Trophoblast cell (in vitro differentiated cells and primary cell): ENCODE measurements around the gene CD37.
A peak's percentile ranks its signal among the peaks of the same experiment; 100 is the strongest.
"Not testable (repeated sequence)": the region's sequence is repeated elsewhere in the genome, so short reads cannot be mapped to it uniquely, and the experiment has no call there.

Source experiments
- DNase-seq, 2 donors: peaks; one replicate each; pipeline ENCODE4 v3.0.0-alpha.2; 2016
- H2AFZ ChIP-seq: 2 replicates; pipeline ENCODE4 v1.6.1; 2013; ENCODE audit warnings: low read length, moderate library complexity, mild to moderate bottlenecking; ENCODE audit not compliant: insufficient read depth, poor library complexity
- H2AK5ac ChIP-seq: 2 replicates; pipeline ENCODE4 v1.6.1; 2013; ENCODE audit warnings: mild to moderate bottlenecking, low read length
- H2BK120ac ChIP-seq: 2 replicates; pipeline ENCODE4 v1.6.1; 2013; ENCODE audit warnings: low read length, mild to moderate bottlenecking, moderate library complexity; ENCODE audit not compliant: insufficient read depth, poor library complexity
- H2BK12ac ChIP-seq: 2 replicates; pipeline ENCODE4 v1.6.1; 2013; ENCODE audit warnings: mild to moderate bottlenecking, low read length, moderate library complexity
- H2BK5ac ChIP-seq: 2 replicates; pipeline ENCODE4 v1.6.1; 2013; ENCODE audit warnings: low read length, low read depth, moderate library complexity, mild to moderate bottlenecking; ENCODE audit not compliant: poor library complexity
- H3K14ac ChIP-seq: 2 replicates; pipeline ENCODE4 v1.6.1; 2013; ENCODE audit warnings: mild to moderate bottlenecking, low read length
- H3K18ac ChIP-seq: 2 replicates; pipeline ENCODE4 v1.6.1; 2013; ENCODE audit warnings: mild to moderate bottlenecking, low read length
- H3K23ac ChIP-seq: 2 replicates; pipeline ENCODE4 v1.6.1; 2013; ENCODE audit warnings: low read length
- H3K27ac ChIP-seq: 2 replicates; pipeline ENCODE4 v1.5.1; 2013; ENCODE audit warnings: low read depth, mild to moderate bottlenecking, inconsistent platforms, low read length, moderate library complexity
- H3K27me3 ChIP-seq: 2 replicates; pipeline ENCODE4 v1.6.1; 2013; ENCODE audit warnings: inconsistent platforms, mild to moderate bottlenecking, low read length, moderate library complexity; ENCODE audit not compliant: insufficient read depth
- H3K36me3 ChIP-seq, 2 experiments: 1 replicate in 1 of 2; 2 replicates in 1 of 2; pipeline ENCODE4 v1.6.1; 2013; ENCODE audit warnings: low read length in 2 of 2, mild to moderate bottlenecking in 2 of 2, moderate library complexity in 1 of 2; ENCODE audit not compliant: insufficient read depth in 2 of 2, control insufficient read depth in 1 of 2
- H3K4ac ChIP-seq: 2 replicates; pipeline ENCODE4 v1.6.1; 2013; ENCODE audit warnings: low read depth, mild to moderate bottlenecking, low read length, moderate library complexity
- H3K4me1 ChIP-seq, 2 experiments: 1 replicate in 1 of 2; 2 replicates in 1 of 2; pipeline ENCODE4 v1.6.1; 2013; ENCODE audit warnings: low read length in 2 of 2, mild to moderate bottlenecking in 2 of 2, moderate library complexity in 1 of 2; ENCODE audit not compliant: insufficient read depth in 2 of 2, control insufficient read depth in 1 of 2
- H3K4me2 ChIP-seq: 2 replicates; pipeline ENCODE4 v1.6.1; 2013; ENCODE audit warnings: inconsistent platforms, mild to moderate bottlenecking, low read length, moderate library complexity
- H3K4me3 ChIP-seq: 2 replicates; pipeline ENCODE4 v1.5.1; 2013; ENCODE audit warnings: mild to moderate bottlenecking, low read depth, low read length, inconsistent platforms
- H3K79me1 ChIP-seq: one replicate; pipeline ENCODE4 v1.6.1; 2013; ENCODE audit warnings: low read length
- H3K79me2 ChIP-seq: 2 replicates; pipeline ENCODE4 v1.6.1; 2013; ENCODE audit warnings: low read length, mild to moderate bottlenecking; ENCODE audit not compliant: control insufficient read depth, insufficient read depth, poor library complexity
- H3K9ac ChIP-seq: 2 replicates; pipeline ENCODE4 v1.6.1; 2013; ENCODE audit warnings: mild to moderate bottlenecking, low read length
- H3K9me3 ChIP-seq: 2 replicates; pipeline ENCODE4 v1.6.1; 2013; ENCODE audit warnings: low read depth, mild to moderate bottlenecking, control low read depth, inconsistent platforms, low read length; ENCODE audit not compliant: insufficient read depth
- H4K12ac ChIP-seq: 2 replicates; pipeline ENCODE4 v1.6.1; 2013; ENCODE audit warnings: low read depth, mild to moderate bottlenecking, low read length, moderate library complexity
- H4K8ac ChIP-seq: 2 replicates; pipeline ENCODE4 v1.6.1; 2013; ENCODE audit warnings: low read depth, mild to moderate bottlenecking, low read length, moderate library complexity
- H4K91ac ChIP-seq: one replicate; pipeline ENCODE4 v1.6.1; 2013; ENCODE audit warnings: low read depth, mild to moderate bottlenecking, low read length, moderate library complexity
- WGBS: extraction: QIAGEN DNeasy Blood & Tissue Kit; methylation state at CpG from one replicate; pipeline ENCODE4 v1.1.7; 2013; ENCODE audit warnings: missing lambda C conversion rate; ENCODE audit not compliant: insufficient read length, insufficient coverage; ENCODE audit errors: extremely low coverage; 5-methylcytosine and 5-hydroxymethylcytosine counted together

Gene CD37

DNA sequence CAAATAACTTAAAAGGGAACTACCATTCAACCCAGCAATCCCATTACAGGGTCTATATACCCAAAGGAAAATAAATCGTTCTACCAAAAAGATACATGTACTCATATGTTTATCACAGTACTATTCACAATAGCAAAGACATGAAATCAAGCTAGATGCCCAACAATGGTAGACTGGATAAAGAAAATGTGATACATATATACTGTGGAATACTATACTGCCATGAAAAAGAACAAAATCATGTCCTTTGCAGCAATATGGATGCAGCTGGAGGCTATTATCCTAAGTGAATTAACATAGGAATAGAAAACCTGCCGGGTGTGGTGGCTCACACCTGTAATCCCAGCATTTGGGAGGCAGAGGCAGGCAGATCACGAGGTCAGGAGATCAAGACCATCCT lies 36.6 kb upstream of the CD37 start:
- not testable (repeated sequence) for DNase-seq, H3K4me2 ChIP-seq, H3K79me2 ChIP-seq, H3K79me1 ChIP-seq, H4K12ac ChIP-seq, H3K14ac ChIP-seq, H2AFZ ChIP-seq, H2BK12ac ChIP-seq, H3K27ac ChIP-seq, H3K18ac ChIP-seq, H2AK5ac ChIP-seq, H2BK5ac ChIP-seq, H3K27me3 ChIP-seq, H3K4me1 ChIP-seq, H3K9me3 ChIP-seq, H3K4me3 ChIP-seq, H4K8ac ChIP-seq, H3K36me3 ChIP-seq, H4K91ac ChIP-seq, H3K9ac ChIP-seq, H3K4ac ChIP-seq, H3K23ac ChIP-seq, H2BK120ac ChIP-seq
- no CpG with 5 or more reads among the region's 3 CpGs for WGBS

GRCh38 chr19:49301165-49301865 lies 33.9 kb upstream of the CD37 start:
- Histone ChIP-seq H4K91ac (no peak overlapping the region), H3K9me3 (no peaks in the 10 kb centered on the region), H3K4me2 (peak overlapping the region; percentile 32), H3K27ac (no peak overlapping the region), H3K4ac (no peak overlapping the region), H2AFZ (no peak overlapping the region), H2BK120ac (no peak overlapping the region), H3K4me1 (no peaks in the 10 kb centered on the region), H3K79me1 (no peaks in the 10 kb centered on the region), H2BK12ac (no peak overlapping the region), H3K79me2 (no peaks in the 10 kb centered on the region), H3K4me3 (no peak overlapping the region), H3K14ac (no peak overlapping the region), H4K12ac (no peak overlapping the region), H2AK5ac (no peak overlapping the region), H3K27me3 (no peaks in the 10 kb centered on the region), H3K36me3 (no peaks in the 10 kb centered on the region), H2BK5ac (no peak overlapping the region), H3K18ac (no peak overlapping the region), H4K8ac (no peak overlapping the region), H3K23ac (no peak overlapping the region), H3K9ac (no peak overlapping the region)
- peak; percentile 64 to 81 for DNase-seq
- WGBS = no CpG with 5 or more reads among the region's 8 CpGs

GRCh38 chr19:49301866-49302252 lies 33.3 kb upstream of the CD37 start:
- Histone ChIP-seq H4K91ac (no peak overlapping the region), H3K4me1 (no peaks in the 10 kb centered on the region), H3K4me2 (no peak overlapping the region), H4K8ac (no peak overlapping the region), H2AK5ac (no peak overlapping the region), H3K9me3 (no peaks in the 10 kb centered on the region), H2BK120ac (no peak overlapping the region), H3K23ac (peak overlapping the region; percentile 25), H3K9ac (no peak overlapping the region), H3K4ac (no peak overlapping the region), H3K79me1 (no peaks in the 10 kb centered on the region), H3K27ac (no peak overlapping the region), H2BK12ac (no peak overlapping the region), H3K79me2 (no peaks in the 10 kb centered on the region), H3K4me3 (peak overlapping the region; percentile 44), H3K18ac (no peak overlapping the region), H3K36me3 (no peaks in the 10 kb centered on the region), H3K27me3 (no peaks in the 10 kb centered on the region), H2AFZ (no peak overlapping the region), H4K12ac (no peak overlapping the region), H2BK5ac (no peak overlapping the region), H3K14ac (no peak overlapping the region)
- no peak for DNase-seq
- no CpG with 5 or more reads among the region's 5 CpGs for WGBS

DNA sequence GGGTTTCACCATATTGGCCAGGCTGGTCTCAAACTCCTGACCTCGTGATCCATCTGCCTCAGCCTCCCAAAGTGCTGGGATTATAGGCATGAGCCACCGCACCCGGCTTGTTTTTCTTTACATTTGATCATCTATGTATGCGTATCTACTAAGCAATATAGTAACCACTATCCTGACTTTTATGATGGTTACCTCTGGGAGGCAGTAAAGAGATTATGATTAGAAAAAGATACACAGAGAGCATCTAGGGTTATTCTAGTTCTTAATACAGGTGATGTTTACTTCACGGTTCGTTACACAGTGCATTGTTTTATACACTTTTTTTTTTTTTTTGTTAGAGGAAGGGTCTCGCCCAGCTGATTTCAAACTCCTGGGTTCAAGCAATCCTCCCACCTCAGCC lies 28.5 kb upstream of the CD37 start:
- H3K14ac ChIP-seq, H3K4me1 ChIP-seq, H3K9ac ChIP-seq, H3K9me3 ChIP-seq, H3K18ac ChIP-seq, H3K27ac ChIP-seq, H4K91ac ChIP-seq, H2AK5ac ChIP-seq, DNase-seq, H2BK5ac ChIP-seq, H4K8ac ChIP-seq, H3K4me3 ChIP-seq, H3K4me2 ChIP-seq, H3K27me3 ChIP-seq, H3K23ac ChIP-seq, H2AFZ ChIP-seq, H2BK12ac ChIP-seq, H2BK120ac ChIP-seq, H3K4ac ChIP-seq, H3K79me2 ChIP-seq, H3K79me1 ChIP-seq, H4K12ac ChIP-seq: not testable (repeated sequence)
- H3K36me3 ChIP-seq = peaks cover 14 to 17% of the 10 kb centered on the region in 2 experiments
- WGBS = no CpG with 5 or more reads among the region's 7 CpGs
